NCI-H2227 (cell line): ENCODE measurements around the gene LYZL1.
"Not testable (repeated sequence)": the region's sequence is repeated elsewhere in the genome, so short reads cannot be mapped to it uniquely, and the experiment has no call there.

Experiments
- DNase-seq: peaks from one replicate; lab custom pipeline; 2025; ENCODE audit not compliant: unreplicated experiment; lab: John Stamatoyannopoulos, UW

Gene LYZL1

DNA sequence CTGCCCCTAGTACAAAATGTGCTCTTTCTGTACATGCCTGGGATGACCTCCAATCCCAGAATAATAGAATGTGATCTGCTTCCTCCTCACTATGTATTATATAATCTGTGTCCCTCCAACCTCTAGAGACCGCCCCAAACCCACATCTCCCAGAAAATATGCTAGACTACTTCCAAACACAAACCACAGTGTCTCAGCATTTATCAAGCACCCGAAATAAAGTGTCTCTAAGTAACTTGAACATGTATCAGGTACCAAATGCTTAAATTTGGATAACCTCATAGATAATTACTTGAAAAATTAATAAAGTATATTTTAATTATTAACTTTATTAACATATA is 16.1 kb downstream of the LYZL1 start:
- DNase-seq: no peak

DNA sequence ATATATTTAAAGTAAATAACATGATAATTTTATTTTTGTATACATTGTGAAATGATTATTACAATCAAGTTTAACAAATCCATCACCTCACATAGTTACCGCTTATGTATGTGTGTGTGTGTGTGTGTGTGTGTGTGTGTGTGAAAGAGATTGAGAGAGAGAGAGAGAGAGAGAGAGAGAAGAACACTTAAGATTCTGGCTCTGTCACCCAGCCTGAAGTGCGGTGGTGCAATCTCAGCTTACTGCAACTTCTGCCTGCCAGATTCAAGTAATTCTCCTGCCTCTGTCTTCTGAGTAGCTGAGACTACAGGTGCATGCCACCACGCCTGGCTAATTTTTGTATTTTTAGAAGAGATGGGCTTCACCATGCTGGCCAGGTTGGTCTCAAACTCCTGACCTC is 17.8 kb downstream of the LYZL1 start:
- DNase-seq: no peak

- not testable (repeated sequence) for DNase-seq
Measured at GRCh38 chr10:29308142-29308541, 19.3 kb downstream of the LYZL1 start.

DNA sequence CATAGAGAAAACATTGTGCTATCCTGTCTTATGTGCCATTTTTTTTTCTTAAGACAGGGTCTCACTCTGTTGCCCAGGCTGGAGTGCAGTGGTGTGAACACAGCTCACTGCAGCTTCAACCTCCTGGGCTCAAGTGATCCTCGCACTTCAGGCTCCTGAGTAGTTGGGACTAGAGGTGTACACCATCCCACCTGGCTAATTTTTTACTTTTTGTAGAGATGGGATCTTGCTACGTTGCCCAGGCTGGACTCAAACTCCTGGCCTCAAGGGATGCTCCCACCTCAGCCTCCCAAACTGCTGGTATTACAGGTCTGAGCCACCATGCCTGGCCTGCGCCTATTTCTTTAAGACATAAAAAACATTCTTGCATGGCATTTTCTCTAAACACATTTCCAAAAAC is 20.6 kb downstream of the LYZL1 start:
- no peak for DNase-seq

DNA sequence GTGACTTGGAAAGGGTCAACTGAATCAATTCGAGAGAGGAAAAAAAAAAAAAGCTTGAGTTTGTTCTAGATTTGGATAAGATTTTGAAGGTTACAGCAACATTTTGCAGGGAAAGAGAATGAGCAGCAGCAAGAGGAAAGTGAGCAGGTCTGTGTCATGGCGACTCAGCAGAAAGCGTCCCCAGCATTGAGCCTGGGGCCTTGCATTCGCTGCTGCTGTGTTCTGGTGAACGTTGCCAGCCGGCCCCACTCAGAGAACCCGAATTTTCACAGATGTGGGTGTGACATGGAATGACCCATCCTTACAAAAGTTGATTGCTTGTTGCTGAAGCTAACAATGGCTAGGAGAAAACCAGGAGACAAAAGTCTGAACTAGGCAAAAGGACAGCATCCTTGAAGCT is 21.6 kb downstream of the LYZL1 start:
- not testable (repeated sequence) for DNase-seq

- DNase-seq: no peak
Measured at GRCh38 chr10:29313071-29313470, 24.2 kb downstream of the LYZL1 start.

GRCh38 chr10:29314726-29315125 is 25.9 kb downstream of the LYZL1 start:
- DNase-seq: no peak

DNA sequence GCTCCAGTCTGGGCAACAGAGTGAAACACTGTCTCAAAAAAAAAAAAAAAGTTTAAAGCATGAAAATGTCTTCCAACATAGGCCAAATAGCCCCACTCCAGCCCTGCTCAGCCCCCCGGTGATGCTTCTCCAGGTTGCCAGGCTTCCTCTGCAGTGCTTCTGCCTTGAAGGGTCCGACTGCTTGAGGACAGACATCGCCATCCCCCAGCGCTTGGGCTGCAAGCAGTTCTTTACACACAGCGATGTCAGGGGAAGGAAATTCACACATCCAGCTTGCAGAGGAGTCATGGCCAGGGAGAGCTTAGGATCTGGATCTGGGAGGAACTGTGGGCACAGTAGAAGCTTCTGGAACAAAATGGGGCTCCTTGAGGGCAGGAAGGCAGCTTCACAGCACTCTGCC is 26.9 kb downstream of the LYZL1 start:
- no peak for DNase-seq

DNA sequence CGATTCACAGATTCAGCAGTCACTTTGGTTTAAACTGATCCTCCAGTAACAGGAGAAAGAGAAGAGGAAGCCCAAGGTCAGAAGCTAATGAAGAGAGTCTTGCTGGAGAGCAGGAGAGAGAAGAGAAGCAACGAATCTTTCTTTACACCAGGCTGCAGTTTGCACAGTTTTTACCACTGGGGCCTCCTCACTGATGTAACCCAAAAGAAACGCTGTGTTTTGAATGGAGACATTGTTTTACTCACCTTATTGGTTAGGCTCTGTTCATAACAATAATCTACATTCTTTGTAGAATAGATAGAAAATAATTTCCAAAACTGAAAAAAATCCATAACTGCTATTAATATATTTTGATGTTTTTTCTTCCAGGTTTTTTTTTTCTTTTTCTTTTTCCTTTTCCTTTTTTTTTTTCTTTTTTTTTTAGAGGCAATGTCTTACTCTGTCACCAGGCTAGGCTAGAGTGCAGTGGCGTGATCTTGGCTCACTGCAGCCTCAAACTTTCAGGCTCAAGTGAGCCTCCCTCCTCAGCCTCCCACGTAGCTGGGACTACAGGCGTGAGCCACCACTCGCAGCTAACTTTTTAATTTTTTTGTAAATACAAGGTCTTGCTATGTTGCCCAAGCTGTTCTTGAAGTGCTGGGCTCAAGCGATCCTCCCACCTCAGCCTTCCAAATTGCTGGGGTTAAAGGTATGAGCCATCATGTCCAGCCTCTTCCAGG is 27.6 kb downstream of the LYZL1 start:
- DNase-seq: no peak

- DNase-seq: no peak
Measured at GRCh38 chr10:29317027-29317420, 28.2 kb downstream of the LYZL1 start.

DNA sequence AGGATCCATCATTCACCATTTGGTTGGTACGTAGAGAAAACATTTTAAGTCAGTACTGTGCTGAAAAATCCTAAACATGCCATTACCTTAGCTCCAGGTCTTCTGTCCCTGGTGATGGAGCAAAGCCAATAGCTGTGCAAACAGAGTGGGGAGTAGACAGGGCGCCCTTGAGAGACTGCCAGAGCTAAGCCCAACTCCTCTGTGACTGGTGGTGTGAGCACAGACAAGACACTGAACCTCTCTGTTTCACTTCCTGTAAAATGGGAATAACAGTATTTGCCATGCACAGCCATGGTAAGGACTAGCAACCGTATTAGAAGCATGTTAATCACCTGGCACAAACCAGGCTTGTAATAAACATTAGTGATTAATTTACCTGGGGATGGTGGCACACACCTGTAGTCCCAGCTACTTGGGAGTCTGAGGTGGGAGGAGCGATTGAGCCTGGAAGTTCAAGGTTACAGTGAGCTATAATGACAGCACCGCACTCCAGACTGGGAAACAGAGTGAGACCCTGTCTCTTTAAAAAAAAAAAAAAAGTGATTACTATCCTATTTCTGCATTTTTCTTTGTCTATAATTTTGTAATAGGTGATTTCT is 28.7 kb downstream of the LYZL1 start:
- DNase-seq: no peak

DNA sequence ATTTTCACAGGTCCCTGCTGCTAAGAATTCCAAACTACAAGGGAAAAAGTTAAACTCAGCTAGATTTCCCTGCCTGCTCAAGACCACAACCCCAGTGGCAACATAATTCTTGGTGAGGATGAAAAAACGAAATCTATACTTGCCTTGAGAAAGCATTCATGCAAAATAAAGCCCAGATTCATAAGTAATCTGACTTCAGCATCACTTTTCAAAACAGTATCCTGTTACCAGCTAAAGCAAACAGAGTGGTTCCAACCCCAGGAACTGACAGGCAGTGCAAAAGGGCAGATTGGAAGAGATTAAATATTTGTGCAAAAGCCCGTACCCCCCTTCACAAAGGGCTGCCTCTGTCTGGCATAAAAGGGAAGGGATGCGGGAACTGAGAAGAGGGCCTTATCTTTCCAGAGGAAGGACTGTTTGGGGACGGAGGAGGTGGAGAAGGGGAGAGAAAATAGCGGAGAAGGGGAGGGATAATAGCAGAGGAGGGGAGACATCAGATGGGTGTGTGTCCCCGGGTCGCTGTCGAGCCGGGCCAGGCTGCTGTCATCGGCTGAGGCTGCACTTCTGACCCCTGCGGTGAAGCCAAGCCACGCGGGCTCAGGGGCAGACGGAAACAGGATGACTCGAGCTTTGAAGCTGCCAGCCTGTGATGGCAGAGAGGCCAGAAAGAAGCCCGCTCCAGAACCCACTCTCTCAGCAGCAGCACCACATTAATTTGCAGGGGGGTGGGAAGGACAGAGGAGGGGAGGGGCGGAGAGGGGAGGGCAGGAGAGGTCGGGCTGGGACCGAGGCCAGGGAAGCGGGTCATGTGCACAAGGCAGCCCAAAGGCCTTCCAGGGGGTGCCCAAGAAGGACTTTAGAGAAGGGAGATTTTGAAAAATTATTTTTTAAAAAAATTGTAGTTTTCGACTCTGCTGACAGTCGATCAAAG is 29.5 kb downstream of the LYZL1 start:
- DNase-seq: not testable (repeated sequence)

DNA sequence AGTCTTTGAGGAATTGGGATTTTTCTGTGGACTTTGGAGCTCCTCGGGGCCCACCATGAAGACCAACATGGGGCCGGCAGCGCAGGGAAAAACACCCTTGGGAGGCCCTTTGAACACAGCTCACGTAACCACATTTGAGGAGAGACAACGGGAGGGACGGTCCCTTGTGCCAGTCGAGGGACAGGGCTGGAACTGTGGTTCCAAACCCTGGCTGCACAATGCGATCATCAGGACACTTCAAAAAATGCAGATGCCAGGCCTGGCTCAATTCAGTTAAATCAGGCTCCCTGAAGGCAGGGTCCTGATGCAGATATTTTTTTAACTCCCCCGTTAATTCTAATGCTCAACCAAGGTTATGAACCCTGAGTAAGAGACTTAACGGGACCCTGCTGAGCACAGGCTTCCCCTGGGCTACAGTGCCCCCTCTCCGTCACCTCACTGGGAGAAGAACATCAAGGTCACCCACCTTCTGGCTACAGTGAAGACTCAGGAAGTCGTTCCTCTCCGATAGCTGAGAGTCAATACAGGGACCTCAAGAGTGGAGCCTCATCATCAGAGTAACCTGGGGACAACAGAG is 30.4 kb downstream of the LYZL1 start:
- no peak for DNase-seq

GRCh38 chr10:29320680-29321121 is 31.8 kb downstream of the LYZL1 start:
- DNase-seq: not testable (repeated sequence)

GRCh38 chr10:29321656-29322055 is 32.8 kb downstream of the LYZL1 start:
- no peak for DNase-seq

DNA sequence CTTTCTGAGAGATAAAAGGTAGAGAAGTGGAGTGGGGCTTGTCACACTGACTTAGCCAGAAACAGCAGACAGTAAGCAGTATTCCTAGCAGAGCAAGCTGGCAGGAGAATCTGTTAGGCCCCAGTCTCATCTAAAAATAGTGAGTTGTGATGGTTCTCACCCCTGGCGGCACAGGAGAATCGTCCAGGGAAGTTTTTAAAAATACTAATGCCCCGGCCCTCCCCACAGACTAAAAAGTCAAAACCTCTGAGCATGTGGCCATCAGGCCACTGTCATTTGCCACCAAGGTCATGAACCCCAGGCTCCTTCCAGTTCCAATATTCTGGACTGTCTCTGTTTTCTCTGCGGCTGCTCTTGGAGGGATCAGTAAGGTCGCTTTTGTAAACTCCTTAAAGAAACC is 34.0 kb downstream of the LYZL1 start:
- no peak for DNase-seq

DNA sequence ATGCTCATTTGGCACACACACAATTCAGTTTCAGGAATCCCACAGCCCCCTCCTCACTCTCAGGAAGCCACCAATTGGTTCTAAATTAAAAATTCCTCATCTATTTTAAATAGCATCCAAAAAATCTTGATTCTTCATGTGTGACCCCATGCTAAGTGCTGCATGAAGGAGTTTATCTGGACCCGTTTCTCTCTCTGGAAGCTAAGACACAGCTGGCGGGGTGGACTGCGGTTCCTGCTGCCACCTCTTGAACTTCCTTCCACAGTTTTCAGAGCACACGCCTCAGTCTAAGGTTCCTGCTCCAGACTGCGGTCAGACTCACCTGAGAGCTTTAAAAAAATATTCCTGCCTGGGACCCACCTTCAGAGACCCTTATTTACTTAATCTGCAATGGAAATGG is 34.5 kb downstream of the LYZL1 start:
- DNase-seq: no peak

GRCh38 chr10:29324220-29324841 is 35.5 kb downstream of the LYZL1 start:
- DNase-seq: no peak

GRCh38 chr10:29326299-29326698 is 37.4 kb downstream of the LYZL1 start:
- DNase-seq: no peak

DNA sequence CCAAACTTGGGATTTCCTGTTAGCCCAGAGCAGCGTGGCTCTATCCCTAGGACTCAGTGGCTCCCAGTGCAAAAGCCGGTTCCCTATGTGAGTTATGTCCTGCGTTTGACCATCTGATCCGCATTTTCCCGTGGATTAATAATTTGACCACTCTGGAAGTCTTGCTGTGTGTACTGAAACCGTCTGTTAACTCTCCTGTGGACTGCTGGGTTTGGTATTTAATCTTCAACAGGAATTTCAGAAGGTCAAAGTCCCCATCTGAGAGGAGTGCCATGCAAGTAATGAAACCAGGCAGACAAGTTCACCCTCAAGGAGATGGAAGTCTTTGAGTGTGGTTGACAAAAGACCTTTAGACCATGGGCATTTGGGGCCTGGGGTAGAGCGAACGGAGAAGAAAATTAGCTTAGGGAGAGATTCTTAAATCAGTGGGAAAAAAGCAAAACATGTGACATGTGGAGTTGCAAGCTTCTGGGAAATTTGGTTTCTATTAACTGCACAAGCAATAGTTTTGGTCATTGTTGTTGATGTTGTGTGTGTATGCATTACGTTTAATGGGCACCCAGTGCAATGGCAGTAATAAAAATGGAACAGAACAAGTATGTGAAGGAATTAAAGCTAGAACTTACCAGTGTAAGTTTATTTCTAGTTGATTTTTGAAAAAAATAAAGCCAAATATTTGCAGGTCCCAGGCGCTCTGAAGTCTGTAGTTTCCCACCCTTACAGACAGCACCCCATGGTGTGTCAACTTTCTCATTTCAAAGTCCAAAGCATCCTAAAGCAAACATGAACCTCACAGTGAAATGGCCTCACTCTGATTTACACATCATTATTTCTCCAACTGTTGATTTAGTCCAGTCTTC is 38.2 kb downstream of the LYZL1 start:
- no peak for DNase-seq
